ENCODE measurements around the gene HHIPL2. TPM values are rescaled to one million over a fixed set of nuclear protein-coding genes. Genes with fewer than 3 reads are reported as not detected.

The HHIPL2 gene
- 0.09 TPM for polyA plus RNA-seq (ENCODE audit: insufficient read length)

DNA sequence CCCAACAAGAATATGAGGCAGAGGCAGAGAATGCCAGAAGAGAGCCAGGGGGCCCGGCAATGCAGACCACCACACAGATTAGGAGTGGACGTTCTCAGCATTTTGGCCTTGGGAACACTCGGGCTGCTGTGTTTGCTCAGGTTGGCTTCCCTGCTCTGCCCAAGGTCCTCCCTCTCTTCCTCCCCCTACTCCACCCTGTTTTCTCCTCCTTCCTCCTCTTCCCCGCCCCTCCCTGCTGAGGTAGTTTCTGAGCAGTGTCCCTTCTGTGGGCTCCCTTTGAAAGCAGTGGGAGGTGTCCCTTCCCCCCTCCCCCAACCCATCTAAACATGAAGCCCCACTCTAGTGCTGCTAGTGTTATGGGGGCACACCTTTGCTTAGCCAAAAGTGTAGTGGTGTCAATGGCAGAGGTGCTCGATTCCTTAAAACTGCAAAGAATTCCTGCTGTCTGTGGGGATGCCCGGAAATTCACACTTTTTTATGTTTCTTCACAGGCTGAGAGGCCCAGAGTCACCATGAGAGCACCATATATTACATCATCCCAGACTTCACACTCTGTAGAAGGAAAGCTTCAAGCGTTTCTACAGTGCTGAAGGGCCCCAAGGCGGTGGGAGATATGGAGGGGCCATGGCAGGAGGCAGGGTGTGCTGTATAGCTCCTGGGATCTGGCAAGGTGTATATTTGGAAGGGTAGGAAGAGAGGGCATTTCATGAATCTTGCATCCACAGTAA lies at the start of gene HHIPL2:
HHIPL2 (minus strand) TSS at position 161 of the 728 bp plus-strand sequence; CDS start at position 101, 60 bp downstream.
- no peak for DNase-seq (ENCODE audit: low read depth)

DNA sequence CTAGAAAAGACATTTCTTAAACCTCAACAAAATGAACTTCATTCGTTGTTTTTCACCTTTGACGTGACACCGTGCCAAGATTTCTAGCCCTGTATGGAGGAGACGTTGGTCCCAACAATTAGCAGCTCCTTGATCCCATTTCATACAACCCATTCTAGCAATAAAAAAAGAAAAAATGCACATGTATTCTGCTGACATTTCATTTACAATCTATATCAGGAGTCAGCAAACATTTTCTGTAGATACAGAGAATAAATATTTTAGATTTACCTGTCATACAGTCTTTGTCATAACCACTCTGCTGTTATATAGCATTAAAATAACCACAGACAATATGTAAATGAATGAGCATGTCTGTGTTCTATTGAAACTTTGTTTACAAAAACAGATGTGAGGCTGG lies 48.8 kb upstream of the HHIPL2 start:
- no peak for DNase-seq (ENCODE audit: low read depth)

DNA sequence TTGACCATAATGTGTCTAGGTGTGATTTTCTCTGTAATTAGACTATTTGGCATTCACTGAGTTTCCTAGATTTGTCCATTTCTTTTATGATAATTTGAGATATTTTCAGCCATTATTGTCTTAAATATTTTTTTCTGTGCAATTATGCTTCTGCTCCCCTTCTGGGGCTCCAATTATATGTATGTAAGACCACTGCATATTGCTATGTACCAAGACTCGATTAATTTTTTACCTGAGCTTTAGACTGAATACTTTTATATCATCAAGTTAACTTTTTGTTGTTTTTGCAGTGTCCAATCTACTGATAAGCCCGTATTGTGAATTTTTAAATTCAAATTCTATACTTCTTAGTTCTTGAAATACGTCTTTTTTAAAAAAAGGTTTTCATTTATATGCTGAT lies 46.9 kb upstream of the HHIPL2 start:
- no peak for DNase-seq (ENCODE audit: low read depth)

DNA sequence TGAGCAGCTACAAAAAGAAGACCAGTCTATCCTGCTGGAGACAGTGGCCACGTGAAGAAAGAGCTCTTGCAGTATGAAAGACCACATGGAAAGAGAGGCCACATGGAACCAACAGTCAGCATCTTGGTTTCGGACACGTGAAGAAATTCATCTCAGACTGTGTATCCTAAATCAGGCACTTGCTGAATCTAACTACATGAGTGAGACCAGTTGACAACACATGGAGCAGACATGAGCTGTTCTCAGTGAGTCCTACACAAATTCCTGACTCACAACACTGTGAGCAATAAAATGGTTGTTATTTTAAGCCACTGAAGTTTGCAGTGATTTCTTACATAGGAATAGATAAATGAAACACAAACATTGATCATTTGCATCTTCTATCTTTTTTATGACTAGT lies 44.3 kb upstream of the HHIPL2 start:
- no peak for DNase-seq (ENCODE audit: low read depth)

DNA sequence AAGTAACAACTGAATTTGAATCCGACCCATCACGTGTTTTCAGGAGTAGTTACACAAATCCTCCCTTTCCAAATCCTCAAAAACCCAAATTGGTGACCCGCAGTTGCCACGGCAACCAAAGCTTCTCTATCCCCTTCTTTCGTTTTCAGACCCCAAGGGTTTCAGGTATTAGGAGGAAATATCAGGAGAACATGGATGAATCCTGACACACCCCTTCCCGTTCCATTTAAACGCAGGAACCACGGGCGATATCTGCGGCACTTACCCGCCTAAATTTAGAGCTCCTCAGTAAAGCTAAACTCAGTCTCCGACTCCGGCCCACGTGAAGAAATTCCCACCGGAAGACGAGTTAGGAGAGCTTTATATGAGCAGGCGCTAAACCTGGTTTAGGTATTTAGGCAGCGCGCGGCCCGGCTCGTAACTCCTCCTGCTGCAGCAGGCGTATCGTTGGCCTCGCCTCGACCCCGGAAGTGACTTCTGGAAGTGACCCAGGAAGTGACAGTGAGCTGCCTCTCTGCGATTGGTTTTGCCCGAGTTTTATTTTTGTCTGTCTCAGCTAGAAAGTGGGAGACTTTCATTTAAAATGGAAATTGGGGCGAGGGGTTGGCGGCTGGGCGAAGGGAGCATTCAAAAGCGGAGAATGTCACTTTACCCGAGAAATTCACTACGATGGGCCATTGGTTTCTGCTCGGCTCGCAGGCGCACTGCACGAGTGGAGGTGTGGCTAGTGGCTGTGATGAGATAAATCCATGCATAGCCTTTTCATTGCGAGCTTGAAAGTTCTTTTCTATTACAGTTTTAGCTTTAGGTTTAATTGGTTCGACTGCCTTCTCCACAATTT lies 41.8 kb upstream of the HHIPL2 start, which contains the start of gene TAF1A:
TAF1A (minus strand) TSS at position 472 of the 841 bp plus-strand sequence.
- peak; percentile 85 for DNase-seq (ENCODE audit: low read depth)

DNA sequence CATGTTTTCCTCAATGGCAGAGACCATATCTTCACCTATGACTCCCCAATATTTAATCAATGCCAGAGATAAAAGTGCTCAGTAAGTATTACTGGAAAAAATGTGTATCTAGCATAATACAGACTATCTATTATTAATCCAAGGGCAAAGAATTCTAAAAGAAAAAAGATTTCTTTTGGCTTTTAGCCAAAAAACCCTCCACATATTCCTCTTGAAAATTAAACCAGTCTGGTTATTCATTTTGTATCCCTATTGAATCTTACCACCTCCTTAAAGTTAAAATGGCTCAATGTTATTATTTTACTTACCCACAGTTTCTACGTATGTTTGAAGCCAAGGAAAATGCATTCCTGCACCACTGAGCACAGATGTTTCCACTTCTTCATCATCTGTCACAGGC lies 40.2 kb upstream of the HHIPL2 start:
- no peak for DNase-seq (ENCODE audit: low read depth)

DNA sequence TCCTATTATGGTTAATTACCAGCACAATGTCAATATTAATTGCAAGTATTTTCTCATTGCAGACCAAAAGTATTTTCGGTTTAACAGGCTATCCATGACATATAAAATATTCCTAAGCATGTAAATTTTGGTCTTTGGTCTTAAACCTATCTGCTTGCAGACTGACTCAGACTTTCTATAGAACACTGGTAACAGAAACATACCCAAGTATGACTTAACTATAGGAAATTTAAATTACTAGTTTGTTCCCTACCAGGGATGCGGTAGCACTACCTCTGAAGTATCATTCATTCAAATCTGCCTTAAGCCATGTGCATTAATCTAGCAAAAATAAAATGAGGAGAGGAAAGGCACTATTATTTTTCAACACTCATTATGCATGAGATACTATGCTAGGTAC lies 38.9 kb upstream of the HHIPL2 start:
- DNase-seq (ENCODE audit: low read depth), result no peak

DNA sequence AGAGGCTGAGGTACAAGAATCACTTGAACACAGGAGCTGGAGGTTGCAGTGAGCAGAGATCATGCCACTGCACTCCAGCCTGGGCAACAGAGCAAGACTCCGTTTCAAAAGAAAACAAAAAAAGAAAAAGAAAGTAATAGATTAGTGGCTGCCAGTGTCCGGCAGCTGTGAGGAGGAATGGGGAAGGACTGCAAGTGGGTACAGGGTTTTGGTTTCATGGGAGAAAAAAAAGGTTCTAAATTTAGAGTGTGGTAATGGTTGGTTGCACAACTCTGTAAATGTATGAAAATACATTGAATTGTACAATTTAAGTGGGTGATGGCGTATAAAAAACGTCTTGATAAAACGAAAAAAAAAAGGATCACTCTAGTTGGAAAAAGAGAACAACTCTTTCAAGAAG lies 35.2 kb upstream of the HHIPL2 start:
- no peak for DNase-seq (ENCODE audit: low read depth)

DNA sequence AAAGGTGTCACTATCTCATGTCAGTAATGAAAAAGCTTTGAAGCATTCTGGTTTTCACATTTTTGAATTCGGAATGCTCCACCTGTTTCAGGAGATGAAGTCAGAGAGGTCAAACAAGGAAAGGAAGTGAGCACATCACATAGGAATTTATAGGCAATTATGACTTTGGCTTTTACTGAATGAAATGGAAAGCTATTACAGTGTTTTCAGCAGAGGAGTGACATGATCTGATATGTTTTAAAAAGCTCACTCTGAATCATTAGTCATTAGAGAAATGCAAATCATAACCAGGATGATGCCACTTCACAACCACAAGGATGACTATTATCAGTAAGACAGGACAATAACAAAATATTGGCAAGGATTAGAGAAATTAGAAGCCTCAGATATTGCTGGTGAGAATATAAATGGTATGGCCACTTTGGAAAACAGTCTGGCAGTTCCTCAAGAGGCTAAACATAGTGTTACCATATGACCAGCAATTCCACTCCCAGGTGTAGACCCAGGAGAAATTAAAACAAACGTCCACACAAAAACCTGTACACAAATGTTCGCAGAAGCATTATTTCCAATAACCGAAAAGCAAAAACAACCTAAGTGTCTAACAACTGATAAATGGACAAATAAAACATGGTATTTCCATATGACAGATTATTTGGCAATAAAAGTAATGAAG lies 34.3 kb upstream of the HHIPL2 start:
- no peak for DNase-seq (ENCODE audit: low read depth)

DNA sequence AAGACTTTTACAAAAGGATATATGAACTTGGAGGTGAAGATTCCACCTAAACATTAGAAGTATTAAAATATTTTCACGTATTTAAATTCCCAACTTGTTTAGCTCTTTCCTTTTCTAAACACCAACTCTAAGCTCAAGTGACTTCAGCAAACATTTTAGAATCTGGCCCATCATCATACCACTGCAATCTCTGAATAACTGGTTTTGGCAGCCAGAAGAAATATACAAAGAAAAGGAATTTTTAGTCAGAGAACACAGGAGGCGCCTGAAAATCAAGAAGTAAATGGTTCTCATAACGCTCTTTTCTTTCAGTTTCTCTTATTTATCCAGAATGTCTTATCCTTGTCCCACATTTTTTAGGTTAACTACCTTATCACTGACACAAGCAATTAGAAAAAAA lies 31.4 kb upstream of the HHIPL2 start:
- no peak for DNase-seq (ENCODE audit: low read depth)

DNA sequence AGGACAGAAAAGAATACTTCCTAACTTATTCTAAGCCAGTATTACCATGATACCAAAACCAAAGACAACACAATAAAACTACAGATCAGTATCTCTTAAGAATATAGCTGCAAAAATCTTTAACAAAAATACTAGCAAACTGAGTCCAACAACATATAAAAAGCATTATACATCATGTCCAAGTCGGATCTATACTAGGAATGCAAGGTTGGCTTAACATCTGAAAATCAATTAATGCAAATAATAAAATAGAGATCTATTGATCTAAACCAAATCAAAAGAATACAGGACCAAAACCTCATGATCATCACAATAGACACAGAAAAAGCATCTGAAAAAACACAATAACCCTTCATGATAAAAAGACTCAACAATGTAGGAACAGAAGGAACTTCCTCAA lies 22.9 kb upstream of the HHIPL2 start:
- DNase-seq (ENCODE audit: low read depth), result no peak

DNA sequence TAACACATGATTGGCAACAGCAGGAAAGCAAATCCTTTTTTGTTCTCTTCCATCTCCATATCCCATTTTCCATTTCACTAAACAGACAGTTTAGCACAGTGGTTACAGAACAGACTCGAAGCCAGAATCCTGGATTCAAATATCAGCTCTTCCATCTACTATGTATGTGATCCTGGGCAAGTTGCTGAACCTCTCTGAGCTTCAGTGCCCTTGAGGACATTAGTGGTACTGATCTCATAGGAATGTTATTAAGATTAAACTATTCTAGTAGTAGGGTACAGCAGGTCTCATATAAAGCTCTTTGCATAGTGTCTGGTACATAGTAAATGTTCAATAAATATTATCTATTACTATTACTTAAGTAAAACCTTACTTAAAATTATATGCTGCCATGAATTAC lies 13.8 kb upstream of the HHIPL2 start:
- DNase-seq (ENCODE audit: low read depth), result no peak

DNA sequence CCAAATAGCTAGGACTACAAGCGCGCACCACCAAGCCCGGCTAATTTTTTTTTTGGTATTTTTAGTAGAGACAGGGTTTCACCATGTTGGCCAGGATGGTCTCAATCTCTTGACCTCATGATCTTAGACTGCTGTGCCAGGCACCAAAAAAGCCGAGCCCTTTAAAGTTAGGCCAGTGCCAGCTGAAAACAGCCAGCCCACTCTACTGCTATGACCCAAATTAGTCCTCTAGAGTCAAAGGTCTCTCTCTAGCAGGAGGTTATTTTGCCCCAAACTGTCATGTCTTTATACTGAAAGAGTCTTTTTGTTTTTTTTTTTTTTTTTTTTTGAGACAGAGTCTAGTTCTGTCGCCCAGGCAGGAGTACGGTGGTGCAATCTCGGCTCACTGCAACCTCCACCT lies 9.7 kb upstream of the HHIPL2 start:
- DNase-seq (ENCODE audit: low read depth), result no peak

DNA sequence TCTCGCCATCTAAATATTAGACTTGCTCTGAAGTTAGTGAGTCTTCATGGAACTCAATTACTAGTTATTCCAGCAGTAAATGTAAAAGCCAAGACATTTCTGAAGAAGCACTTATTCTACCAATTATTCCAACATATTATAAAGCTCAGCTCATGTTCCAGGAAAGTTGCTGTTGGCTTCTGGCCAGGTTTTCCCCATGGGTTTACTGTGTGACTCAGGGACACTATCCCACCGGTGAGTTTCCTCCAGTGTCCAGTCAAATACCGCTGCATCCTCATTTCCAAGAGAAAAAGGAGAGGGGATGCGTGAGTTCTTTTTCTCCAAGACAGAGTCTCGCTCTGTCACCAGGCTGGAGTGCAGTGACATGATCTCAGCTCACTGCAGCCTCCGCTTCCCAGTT lies 9.2 kb upstream of the HHIPL2 start:
- DNase-seq (ENCODE audit: low read depth), result no peak

DNA sequence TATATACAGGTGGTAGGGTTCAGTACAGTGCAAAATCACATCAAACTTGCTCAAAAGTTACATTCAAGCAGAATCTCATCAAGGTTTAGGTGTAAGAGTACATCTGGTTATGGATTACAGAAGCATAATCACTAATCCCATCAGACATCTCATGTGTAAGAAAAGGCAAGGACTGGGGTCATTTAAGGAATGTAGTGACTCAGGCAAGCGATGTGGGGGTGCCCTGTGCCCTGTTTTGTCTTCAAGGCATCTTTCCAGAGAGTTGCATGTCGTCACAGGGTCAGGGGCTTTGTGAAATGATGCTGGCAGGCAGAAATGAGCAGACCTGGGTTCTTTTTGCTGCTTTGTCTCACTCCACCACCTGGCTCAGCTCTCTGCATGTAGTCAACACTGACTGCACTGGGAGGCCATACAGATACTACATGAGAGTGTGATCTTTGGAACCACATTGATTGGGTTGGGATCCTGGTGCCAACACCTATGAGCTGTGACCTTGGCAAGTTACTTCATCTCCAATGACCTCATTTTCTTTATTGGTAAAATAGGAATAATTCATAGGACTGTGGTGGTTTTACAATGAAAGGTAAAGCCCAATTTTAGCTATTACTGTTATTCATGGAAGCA lies 8.2 kb upstream of the HHIPL2 start:
- DNase-seq (ENCODE audit: low read depth), result no peak

DNA sequence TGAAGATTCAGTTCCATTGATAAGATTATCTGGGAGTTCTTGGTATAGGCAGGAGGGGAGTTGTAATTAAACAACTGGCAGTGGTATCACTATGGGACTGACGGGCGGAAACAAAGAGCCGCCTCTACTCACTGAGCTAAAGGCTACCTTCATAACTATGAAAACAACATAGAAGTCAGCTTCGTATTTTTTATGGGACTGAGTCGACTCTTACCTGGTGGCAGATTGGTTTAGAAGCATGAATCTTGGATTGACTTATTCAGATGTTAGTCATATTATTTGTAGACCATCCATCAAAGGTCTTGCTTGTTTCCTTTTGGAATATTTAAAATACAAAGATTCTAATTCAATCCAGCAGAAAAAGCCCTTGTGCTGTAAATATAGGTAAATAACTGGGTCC lies 6.3 kb upstream of the HHIPL2 start:
- no peak for DNase-seq (ENCODE audit: low read depth)

DNA sequence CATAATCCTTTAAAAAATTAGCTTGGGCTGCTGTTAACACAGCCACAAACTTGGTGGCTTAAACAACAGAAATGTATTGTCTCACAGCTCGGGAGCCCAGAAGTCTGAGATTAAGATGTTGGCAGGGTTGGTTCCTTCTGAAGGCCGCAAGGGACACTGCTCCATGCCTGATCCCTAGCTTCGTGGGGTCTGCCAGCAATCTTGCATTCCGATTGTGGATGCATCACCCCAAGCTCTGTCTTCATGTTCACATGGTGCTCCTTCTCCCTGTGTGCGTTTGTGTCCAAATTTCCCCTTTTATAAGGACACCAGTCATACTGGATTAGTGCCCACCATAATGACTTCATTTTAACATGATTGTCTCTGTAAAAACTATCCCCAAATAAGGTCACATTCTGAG lies 5.0 kb upstream of the HHIPL2 start:
- DNase-seq (ENCODE audit: low read depth), result no peak

DNA sequence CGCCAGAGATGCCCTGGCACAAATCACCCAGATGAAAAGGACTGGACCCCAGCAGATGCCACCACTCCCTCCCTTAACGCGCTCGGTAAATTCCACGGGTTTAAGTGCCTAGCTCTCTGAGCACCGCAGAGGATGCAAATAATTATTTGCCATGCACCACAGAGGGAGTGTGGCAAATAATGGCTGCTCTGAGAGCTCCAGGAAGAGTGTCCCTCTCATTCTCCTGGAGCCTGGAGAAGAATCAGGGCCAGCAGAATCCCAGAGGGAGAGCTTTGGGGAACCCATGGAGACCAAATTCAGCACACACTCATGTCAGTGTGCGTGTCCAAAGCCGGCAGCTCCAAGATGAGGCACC lies 667 bp downstream of the HHIPL2 start:
- DNase-seq (ENCODE audit: low read depth), result no peak

DNA sequence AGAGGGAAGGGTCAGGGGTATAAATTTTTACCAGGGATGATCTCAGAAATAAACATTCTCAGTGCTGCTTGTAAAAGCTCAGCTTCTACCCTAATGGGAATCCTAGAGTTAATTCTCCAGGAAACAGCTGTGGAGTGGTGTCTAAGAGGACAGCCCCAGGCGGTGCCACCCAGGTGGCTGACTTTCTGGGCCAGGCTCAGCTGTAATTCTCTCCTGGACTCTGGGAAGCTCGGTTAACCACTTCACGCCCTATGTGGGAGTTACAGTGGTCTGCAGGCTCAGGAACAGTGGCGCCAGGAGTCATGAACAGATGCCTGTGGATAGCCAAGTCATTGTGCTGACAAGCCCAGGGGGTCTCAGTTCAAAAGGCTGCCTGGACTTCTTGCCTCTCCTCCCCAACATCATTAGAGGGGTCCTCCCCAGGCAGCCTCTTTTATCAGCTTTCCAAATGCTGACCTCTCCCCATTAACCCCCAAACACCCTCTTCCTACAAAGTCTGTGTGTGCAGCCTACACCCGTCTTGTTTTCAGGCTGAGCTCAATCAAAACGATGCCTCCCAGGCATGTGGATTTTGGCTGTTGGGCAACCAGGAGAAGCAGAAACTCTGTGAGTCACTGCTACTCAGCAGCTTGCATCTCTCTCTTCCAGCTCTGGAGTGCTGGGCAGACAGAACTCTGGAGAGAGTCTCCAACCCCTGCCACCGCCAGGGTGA lies 1.2 kb downstream of the HHIPL2 start:
- no peak for DNase-seq (ENCODE audit: low read depth)

DNA sequence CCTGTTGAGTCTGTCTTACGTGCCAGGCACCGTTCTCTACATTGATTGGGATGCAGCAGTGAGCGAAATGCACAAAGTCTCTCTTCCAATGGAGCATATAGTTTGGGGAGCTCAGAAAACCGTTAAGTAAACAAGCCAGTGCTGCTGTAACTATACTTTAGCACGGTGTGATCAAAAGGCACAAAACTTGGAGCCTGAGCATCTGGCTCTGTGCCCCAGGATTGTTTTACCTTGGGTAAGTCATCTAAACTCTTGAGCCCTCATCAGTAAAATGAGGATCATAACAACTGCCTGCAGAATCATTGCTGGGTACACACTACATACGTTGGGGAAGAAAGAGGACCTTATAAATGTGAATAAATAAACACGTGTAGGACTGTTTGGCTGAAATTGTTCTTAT lies 1.8 kb downstream of the HHIPL2 start:
- no peak for DNase-seq (ENCODE audit: low read depth)

DNA sequence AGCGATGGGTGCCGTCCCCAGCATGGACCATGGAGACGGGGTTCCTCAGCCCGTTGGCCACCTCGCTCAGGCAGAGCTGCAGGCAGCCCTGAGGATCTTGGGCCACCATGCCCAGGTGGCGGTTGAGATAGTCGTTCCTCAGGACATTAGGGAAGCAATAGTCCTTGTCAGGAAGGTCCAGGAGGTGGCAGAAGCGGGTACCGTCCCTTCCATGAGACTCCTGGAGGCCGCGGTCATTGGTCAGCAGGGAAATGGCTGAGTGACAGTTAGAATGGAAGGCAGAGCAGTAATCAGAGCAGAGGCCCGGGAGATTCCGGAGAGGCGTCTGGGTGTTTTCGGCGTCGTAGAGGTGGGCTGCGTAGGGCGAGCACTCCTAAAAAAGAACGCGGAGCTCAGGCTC lies 4.1 kb downstream of the HHIPL2 start:
- no peak for DNase-seq (ENCODE audit: low read depth)

DNA sequence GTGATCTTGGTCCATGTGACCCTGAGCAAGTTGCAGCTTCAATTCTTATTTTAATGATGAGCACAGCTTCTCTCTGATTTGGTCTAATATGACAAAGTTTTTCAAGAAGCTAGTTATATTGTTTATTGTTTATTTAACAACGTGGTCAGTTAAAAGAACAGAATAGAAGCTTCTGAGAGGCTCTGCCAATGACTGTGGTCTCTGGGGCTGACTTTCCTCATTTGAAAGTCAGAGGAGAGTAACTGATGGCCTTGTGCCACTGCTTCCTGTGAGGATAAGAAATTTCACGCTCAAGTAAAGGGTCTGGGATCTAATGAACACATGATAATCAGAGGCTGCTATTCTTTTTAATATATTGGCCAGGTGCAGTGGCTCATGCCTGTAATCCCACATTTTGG lies 7.3 kb downstream of the HHIPL2 start:
- DNase-seq (ENCODE audit: low read depth), result no peak

Data from forelimb muscle (tissue), 1 donor.